ENCODE results near the gene RAB31.

DNA sequence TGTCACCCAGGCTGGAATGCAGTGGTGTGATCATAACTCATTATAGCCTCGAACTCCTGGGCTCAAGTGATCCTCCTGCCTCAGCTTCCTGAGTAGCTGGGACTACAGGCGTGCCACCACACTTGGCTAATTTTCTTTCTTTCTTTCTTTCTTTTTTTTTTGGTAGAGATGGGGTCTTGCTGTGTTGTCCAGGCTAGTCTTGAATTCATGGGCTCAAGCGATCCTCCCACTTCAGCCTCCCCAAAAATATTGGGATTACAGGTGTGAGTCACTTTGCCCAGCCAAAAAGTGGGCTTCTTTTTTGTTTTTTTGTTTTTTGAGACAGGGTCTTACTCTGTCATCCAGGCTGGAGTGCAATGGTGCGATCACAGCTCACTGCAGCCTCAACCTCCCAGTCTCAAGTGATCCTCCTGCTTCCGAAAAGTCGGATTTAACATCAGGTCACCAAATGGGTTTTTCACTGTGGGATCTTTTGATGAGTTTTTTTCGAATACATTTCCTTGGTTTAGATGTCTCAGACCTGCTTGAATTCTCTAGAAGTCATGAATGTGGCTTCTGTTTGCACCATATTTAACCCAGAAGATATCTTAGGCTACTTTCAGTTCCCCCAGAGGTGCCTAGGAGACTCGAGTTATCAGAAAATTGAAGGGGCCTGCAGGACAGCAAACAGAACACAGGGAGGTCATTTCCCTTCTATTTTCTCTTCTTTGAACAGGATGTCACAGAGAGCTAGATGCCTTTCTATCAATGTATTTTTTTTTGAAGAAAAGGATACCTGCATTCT, 8.9 kb downstream of the RAB31 start:
- TF ChIP-seq, protein P1, sequence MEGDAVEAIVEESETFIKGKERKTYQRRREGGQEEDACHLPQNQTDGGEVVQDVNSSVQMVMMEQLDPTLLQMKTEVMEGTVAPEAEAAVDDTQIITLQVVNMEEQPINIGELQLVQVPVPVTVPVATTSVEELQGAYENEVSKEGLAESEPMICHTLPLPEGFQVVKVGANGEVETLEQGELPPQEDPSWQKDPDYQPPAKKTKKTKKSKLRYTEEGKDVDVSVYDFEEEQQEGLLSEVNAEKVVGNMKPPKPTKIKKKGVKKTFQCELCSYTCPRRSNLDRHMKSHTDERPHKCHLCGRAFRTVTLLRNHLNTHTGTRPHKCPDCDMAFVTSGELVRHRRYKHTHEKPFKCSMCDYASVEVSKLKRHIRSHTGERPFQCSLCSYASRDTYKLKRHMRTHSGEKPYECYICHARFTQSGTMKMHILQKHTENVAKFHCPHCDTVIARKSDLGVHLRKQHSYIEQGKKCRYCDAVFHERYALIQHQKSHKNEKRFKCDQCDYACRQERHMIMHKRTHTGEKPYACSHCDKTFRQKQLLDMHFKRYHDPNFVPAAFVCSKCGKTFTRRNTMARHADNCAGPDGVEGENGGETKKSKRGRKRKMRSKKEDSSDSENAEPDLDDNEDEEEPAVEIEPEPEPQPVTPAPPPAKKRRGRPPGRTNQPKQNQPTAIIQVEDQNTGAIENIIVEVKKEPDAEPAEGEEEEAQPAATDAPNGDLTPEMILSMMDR (conservative IDR thresholded peaks at IDR 0.05; ENCODE audit: low read depth, low read length): no peak
- TF ChIP-seq EZH2 (IDR thresholded peaks at IDR 0.05; ENCODE audit: borderline replicate concordance, low read depth, low read length, poor library complexity, severe bottlenecking): no peak
